Measurements from ENCODE around the gene HCRTR1.

GRCh38 chr1:31670593-31670964 lies 53.1 kb downstream of the HCRTR1 start:
- TF ChIP-seq, protein P1, sequence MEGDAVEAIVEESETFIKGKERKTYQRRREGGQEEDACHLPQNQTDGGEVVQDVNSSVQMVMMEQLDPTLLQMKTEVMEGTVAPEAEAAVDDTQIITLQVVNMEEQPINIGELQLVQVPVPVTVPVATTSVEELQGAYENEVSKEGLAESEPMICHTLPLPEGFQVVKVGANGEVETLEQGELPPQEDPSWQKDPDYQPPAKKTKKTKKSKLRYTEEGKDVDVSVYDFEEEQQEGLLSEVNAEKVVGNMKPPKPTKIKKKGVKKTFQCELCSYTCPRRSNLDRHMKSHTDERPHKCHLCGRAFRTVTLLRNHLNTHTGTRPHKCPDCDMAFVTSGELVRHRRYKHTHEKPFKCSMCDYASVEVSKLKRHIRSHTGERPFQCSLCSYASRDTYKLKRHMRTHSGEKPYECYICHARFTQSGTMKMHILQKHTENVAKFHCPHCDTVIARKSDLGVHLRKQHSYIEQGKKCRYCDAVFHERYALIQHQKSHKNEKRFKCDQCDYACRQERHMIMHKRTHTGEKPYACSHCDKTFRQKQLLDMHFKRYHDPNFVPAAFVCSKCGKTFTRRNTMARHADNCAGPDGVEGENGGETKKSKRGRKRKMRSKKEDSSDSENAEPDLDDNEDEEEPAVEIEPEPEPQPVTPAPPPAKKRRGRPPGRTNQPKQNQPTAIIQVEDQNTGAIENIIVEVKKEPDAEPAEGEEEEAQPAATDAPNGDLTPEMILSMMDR (IDR thresholded peaks at IDR 0.05): no peak
- TF ChIP-seq EP300 (IDR thresholded peaks at IDR 0.05) (no peak), POLR2A (IDR thresholded peaks at IDR 0.05) (no peak), POLR2AphosphoS5 (IDR thresholded peaks at IDR 0.05) (no peak)
